ENCODE measurements around the gene CIAO2B. TPM values are rescaled to one million over a fixed set of nuclear protein-coding genes. Genes with fewer than 3 reads are reported as not detected.

The CIAO2B gene
- total and polyA plus RNA-seq, 2 donors (not counting 3 experiments of a cell fraction or from before 2014, with no cell fraction given), result 78.7 to 314 TPM

DNA sequence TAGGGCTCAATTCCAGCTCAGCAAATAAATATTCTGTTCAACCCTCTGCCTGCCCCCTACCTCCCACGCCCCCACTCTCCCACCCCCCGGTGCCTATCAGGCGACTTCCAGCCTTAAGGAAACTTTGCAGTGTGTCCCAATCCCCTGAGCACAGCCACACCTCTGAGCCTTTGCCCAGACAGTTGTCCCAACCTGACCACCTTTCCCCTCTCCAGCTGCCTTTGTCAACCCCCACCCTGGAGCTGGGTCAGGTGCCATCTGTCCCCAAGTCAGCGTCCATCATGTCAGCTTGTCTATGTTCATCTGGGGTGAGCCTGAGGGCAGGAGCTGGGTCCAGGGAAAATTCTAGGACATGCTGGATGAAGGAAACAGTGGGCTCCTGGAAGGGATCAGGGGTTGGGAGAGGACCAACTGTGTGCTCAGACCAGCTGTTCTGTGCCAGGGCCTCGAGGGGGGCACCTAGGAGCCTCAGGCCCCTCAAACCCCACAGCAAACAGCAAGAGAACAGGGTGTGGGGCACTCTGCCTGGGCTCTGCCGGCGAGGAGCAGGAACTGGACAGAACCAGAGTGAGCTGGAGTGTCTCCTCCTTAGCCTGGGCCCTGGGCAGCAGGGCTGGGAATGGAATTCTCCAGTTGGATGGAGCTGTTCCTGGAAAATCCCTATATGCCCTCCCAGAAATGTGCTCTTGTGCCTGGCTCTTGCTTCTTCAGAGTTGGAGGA, 33.3 kb downstream of the CIAO2B start:
- ChIA-PET CTCF (interaction anchor here (1.4 kb wide), 2 partner anchors 9 to 254 kb away, joined by 4 to 7 read pairs; no protein-coding TSS in a partner anchor), POLR2A (no interaction called here)
- no TSS peak for BruUV-seq (replicated peaks)
- DNase-seq (ENCODE audit: low read depth, low spot score), result no peak
- Histone ChIP-seq H3K36me3 (ENCODE audit: control insufficient read depth in 2 of 2, extremely low read depth in 1 of 2, insufficient read depth in 2 of 2, low read length in 2 of 2) (no peaks in the 10 kb centered on the region), H3K9me3 (replicated peaks; ENCODE audit: control insufficient read depth, insufficient read depth, low read length) (no peaks in the 10 kb centered on the region), H3K4me1 (ENCODE audit: control insufficient read depth, extremely low read depth, insufficient read depth, low read length) (peaks cover 8% of the 10 kb centered on the region), H3K79me2 (ENCODE audit: control insufficient read depth, insufficient read depth, low read length) (no peaks in the 10 kb centered on the region), H3K27ac (ENCODE audit: insufficient read depth, low read depth, low read length) (no peak overlapping the region), H2AFZ (ENCODE audit: low read depth, low read length) (no peak overlapping the region), H3K9me1 (replicated peaks; ENCODE audit: control insufficient read depth, extremely low read depth, insufficient read depth, low read length) (no peaks in the 10 kb centered on the region), H3K9ac (replicated peaks; ENCODE audit: extremely low read depth, insufficient read depth, low read length) (no peak overlapping the region), H3K4me2 (ENCODE audit: insufficient read depth, low read length) (no peak overlapping the region), H4K20me1 (replicated peaks; ENCODE audit: control insufficient read depth, extremely low read depth, insufficient read depth, low read length) (no peaks in the 10 kb centered on the region), H3K4me3 (replicated peaks in 1 of 3; ENCODE audit: insufficient read depth in 1 of 3, low read depth in 1 of 3, low read length in 3 of 3) (no peak overlapping the region), H3K27me3 (ENCODE audit: control insufficient read depth in 2 of 2, insufficient read depth in 2 of 2, low read length in 2 of 2) (no peaks in the 10 kb centered on the region)
- TF ChIP-seq JUN (IDR thresholded peaks at IDR 0.05; ENCODE audit: borderline replicate concordance, insufficient read depth, insufficient read length, low read depth) (no peak), POLR2AphosphoS5 (IDR thresholded peaks at IDR 0.05; ENCODE audit: insufficient read depth, low read depth, low read length) (no peak), MYC (IDR thresholded peaks at IDR 0.05; ENCODE audit: low read depth, low read length) (no peak), GATA2 (IDR thresholded peaks at IDR 0.05; ENCODE audit: insufficient read depth, insufficient read length, low read depth, low read length) (no peak)
- TF ChIP-seq, protein P1, sequence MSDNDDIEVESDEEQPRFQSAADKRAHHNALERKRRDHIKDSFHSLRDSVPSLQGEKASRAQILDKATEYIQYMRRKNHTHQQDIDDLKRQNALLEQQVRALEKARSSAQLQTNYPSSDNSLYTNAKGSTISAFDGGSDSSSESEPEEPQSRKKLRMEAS (IDR thresholded peaks at IDR 0.05; ENCODE audit: insufficient read depth, insufficient read length), result no peak
- TF ChIP-seq, protein P2, sequence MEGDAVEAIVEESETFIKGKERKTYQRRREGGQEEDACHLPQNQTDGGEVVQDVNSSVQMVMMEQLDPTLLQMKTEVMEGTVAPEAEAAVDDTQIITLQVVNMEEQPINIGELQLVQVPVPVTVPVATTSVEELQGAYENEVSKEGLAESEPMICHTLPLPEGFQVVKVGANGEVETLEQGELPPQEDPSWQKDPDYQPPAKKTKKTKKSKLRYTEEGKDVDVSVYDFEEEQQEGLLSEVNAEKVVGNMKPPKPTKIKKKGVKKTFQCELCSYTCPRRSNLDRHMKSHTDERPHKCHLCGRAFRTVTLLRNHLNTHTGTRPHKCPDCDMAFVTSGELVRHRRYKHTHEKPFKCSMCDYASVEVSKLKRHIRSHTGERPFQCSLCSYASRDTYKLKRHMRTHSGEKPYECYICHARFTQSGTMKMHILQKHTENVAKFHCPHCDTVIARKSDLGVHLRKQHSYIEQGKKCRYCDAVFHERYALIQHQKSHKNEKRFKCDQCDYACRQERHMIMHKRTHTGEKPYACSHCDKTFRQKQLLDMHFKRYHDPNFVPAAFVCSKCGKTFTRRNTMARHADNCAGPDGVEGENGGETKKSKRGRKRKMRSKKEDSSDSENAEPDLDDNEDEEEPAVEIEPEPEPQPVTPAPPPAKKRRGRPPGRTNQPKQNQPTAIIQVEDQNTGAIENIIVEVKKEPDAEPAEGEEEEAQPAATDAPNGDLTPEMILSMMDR (IDR thresholded peaks at IDR 0.05; ENCODE audit: extremely low read depth in 1 of 2, insufficient read depth in 1 of 2, low read depth in 1 of 2, low read length in 2 of 2), result no peak
- intact Hi-C loops (cut with micrococcal nuclease), result no loop called here
- no peak for FAIRE-seq
- dilution Hi-C loops (cut with MboI; ENCODE audit: extremely low pct_ligation_motif_present, low sequenced_read_pairs), result no loop called here
